DND-41 (cell line): Measurements from ENCODE around the gene CTTNBP2.

Source experiments
- CTCF ChIP-seq: IDR thresholded peaks from 2 replicates; pipeline ENCODE4 v1.5.1; 2012; ENCODE audit warnings: borderline replicate concordance, low read length, moderate library complexity, mild to moderate bottlenecking; ENCODE audit not compliant: poor library complexity, severe bottlenecking; ENCODE audit errors: extremely low read depth
- EZH2 ChIP-seq: IDR thresholded peaks from 3 replicates; pipeline ENCODE4 v1.6.1; 2012; ENCODE audit warnings: borderline replicate concordance, low read depth, mild to moderate bottlenecking, moderate library complexity, low read length, inconsistent platforms; ENCODE audit not compliant: severe bottlenecking

- no peak for TF ChIP-seq EZH2
- no peak for TF ChIP-seq CTCF
These were observed 2.3 kb upstream of the CTTNBP2 start for GRCh38 chr7:117875566-117875965.
